NCI-H2029 treated with DMSO at 0.1 percent for 48 hours (cell line): ENCODE results near the gene MKS1.

Source experiments
- DNase-seq: peaks from one replicate; lab custom pipeline; 2025; lab: John Stamatoyannopoulos, UW

MKS1 gene

GRCh38 chr17:58219007-58219788 lies at the start of gene MKS1:
TSS of gene MKS1 (minus strand) at chr17:58219255. CDS start at chr17:58219230, 25 bp downstream.
- DNase-seq: peak; percentile 52

- DNase-seq: no peak
Observed at GRCh38 chr17:58268326-58268725, 49.3 kb upstream of the MKS1 start.

- no peak for DNase-seq
Observed at GRCh38 chr17:58267347-58268324, 48.6 kb upstream of the MKS1 start.

GRCh38 chr17:58265902-58266875 lies 47.1 kb upstream of the MKS1 start:
- DNase-seq: no peak

GRCh38 chr17:58265271-58265670 lies 46.2 kb upstream of the MKS1 start:
- DNase-seq: no peak

GRCh38 chr17:58264407-58265103 lies 45.5 kb upstream of the MKS1 start:
- DNase-seq: no peak

GRCh38 chr17:58263773-58264172 lies 44.7 kb upstream of the MKS1 start:
- DNase-seq: no peak

- no peak for DNase-seq
Observed at GRCh38 chr17:58262149-58262548, 43.1 kb upstream of the MKS1 start.

GRCh38 chr17:58254803-58255202 lies 35.7 kb upstream of the MKS1 start:
- DNase-seq: no peak

- DNase-seq: no peak
Observed at GRCh38 chr17:58253082-58253481, 34.0 kb upstream of the MKS1 start.

- DNase-seq: no peak
Observed at GRCh38 chr17:58252141-58252540, 33.1 kb upstream of the MKS1 start.

- no peak for DNase-seq
Observed at GRCh38 chr17:58250344-58251011, 31.4 kb upstream of the MKS1 start.

GRCh38 chr17:58249270-58250133 lies 30.4 kb upstream of the MKS1 start:
- peak; percentile 2 for DNase-seq

- no peak for DNase-seq
Observed at GRCh38 chr17:58248955-58249269, 29.9 kb upstream of the MKS1 start.

GRCh38 chr17:58247511-58248363 lies 28.7 kb upstream of the MKS1 start:
- DNase-seq: no peak

- no peak for DNase-seq
Observed at GRCh38 chr17:58246781-58247180, 27.7 kb upstream of the MKS1 start.

- DNase-seq: no peak
Observed at GRCh38 chr17:58246104-58246740, 27.2 kb upstream of the MKS1 start.

GRCh38 chr17:58245428-58246103 lies 26.5 kb upstream of the MKS1 start:
- DNase-seq: no peak
